ENCODE measurements around the gene ITSN1.
"Not testable (repeated sequence)": the region's sequence is repeated elsewhere in the genome, so short reads cannot be mapped to it uniquely, and the experiment has no call there.

Gene ITSN1

DNA sequence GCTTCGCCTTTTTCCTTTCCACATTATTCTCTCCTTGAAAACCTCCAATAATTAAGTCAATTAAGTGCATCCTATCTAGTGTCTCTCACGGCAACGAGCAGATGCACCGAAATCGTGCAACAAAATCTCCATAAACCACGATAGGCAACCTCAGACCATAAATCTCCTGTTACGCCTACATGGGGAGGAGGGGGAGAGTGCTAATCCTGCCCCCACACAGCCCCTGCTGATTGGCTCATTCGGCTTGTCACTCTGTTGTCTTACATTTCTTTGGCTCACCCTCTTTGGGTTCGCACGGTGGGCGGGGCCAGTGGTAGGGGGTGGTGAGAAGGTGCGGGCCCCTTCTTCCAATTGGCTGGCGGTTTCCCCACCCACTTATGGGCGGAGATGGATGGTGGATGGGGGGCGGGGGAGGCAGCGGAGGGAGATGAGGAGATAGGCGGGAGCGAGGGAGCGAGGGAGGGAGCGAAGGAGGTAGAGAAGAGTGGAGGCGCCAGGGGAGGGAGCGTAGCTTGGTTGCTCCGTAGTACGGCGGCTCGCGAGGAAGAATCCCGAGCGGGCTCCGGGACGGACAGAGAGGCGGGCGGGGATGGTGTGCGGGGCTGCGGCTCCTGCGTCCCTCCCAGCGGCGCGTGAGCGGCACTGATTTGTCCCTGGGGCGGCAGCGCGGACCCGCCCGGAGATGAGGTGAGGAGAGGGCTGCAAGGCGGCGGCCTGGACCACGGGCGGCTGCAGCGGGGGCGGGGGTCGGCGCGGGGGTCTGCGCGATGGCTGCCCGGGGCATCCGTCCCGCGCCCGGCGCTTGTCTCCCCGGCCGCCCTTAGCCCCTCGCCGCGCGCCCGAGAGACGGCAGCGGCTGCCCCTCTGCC lies at the start of gene ITSN1:
Gene ITSN1, plus strand, starts transcription at position 475 of the 869 bp plus-strand sequence. CDS start 76,328 bp downstream, outside the sequence.
- peak; percentile 99 for DNase-seq

DNA sequence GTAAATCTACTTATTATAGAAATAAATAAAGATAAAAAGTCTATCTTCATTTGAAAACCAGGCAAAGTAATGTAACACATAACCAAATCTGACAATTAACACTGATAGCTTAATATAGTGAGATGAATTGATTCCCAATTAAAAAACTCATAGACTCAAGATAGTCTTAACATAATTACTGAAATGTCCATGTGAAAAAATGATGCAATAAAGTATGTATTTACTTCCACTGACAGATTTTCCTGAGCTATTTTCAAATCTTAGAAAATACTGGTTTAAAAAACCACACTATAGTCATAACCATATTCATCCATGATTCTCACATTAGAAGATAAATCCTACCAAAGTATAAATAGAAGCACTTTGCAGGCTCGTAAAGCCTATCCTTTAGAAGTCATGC lies 44.2 kb upstream of the ITSN1 start:
- DNase-seq, result no peak

DNA sequence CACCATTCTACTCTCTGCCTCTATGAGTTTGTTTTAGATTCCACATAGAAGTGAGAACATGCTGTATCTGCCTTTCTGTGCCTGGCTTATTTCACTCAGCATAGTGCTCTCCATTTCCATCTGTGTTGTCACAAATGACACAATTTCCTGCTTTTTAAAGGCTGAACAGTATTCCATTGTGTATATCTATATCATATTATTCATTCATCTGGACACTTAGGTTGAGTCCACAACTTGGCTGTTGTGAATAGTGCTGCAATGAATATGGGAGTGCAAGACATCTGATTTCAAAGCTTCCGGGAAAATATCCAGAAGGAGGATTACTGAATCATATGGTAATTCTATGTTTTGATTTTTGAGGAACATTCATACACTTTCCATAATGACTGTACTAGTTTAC lies 33.7 kb upstream of the ITSN1 start:
- no peak for DNase-seq

DNA sequence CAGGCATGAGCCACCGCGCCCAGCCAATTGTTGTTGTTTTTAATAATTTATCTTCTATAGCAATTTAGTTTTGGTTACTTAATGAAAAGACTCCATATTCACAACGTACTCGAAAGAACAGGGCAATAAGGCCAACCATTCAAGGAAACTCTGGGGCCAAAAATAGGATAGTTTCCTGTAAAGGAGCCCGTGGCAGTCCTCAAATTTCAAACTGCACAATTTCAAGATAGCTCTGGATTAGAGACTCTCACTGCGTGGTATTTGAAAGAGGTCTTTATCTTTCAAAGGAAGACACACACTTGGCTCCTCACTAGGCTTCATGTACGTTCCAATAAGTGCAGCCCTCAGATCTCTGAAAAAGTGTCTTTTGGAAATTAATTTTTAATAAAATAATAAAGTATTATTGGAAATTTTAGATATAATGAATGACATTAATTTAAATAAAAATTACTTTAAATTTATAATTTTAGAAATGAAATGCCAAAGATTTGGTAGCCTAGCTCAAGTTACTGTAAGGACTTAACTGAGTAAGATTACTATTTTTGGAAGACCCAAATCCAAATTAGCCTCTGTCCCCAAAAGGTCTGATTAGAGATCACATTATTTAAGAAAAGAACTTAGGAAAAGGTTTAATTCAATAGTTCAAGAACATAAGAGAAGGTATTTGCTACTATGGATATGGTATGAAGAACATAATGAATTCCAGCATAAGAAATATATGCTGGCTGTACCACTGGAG lies 31.1 kb upstream of the ITSN1 start:
- no peak for DNase-seq

DNA sequence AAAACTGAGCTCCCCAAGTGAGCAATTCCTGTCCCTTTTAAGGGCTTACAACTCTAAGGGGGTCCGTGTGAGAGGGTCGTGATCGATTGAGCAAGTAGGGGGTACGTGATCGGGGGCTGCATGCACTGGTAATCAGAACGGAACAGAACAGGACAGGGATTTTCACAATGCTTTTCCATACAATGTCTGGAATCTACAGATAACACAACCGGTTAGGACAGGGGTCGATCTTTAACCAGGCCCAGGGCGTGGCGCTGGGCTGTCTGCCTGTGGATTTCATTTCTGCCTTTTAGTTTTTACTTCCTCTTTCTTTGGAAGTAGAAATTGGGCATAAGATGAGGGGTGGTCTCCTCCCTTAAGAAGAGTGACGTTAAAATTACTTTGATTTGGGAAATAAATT lies 24.7 kb upstream of the ITSN1 start:
- DNase-seq, result not testable (repeated sequence)

DNA sequence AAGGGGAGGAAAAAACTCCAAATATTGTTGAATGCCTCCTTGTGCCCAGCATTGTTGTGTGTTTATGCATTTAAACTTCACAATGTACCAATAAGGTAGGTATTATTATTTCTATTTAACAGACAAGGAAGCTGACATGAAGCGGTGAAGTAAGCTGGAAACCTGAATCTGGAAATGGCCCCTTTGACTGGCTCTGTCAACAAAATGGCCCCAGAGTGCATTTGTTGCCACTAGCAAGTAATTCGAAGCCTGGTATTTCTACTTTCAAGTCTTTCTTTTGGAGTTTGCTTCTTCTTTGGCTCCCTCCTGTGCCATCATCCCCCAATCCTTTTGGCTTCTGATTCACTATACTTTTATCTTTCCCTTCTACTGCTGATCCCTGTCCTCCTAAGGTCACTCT lies 23.9 kb upstream of the ITSN1 start:
- no peak for DNase-seq

DNA sequence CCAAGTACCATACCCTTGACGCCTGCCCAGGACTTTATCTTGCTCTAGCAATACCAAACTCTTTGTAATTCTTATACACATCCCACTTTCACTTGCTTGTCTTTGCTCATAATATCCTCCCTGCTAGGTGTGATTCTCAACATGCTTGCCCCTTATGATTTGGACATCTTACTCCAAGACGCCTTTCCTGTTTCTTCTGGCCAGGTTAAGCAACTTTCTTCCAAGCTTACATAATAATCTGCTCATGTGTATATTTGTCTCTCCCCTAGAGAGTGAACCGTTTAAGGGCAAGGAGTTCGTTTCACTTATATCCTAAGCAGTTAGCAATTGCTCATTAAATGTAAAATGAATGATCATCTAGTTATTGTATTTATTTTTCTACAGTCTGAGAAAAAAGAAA lies 22.6 kb upstream of the ITSN1 start:
- no peak for DNase-seq

DNA sequence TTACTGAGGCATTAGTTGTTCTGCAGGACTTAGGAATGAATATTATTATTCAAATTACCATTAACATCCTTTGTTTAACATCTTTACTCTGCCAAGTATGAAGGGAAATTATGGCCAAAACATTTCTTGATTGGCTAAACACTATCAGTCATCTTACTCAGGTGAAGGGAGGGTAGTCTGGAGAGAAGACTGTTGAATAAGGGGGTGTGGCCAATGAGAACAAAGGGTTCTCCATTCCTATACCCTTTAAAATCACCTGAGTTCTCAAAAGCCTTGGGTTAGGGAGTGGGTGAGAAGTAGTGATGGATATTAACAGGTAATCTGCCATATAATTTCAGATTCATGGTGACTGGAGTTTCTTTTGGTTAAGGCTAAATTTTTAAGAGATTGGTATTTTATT lies 20.0 kb upstream of the ITSN1 start:
- no peak for DNase-seq

DNA sequence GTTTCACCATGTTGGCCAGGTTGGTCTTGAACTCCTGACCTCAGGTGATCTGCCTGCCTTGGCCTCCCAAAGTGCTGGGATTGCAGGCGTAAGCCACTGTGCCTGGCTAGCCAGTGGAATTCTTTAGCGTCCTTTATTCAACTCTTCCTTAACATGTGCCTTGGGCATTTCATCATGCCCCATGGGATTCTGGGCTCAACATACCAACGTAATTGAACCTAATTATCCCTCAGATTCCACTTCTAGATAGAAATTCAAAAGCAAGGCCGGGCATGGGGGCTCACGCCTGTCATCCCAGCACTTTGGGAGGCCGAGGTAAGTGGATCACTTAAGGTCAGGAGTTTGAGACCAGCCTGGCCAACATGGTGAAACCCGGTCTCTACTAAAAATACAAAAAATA lies 16.1 kb upstream of the ITSN1 start:
- DNase-seq, result not testable (repeated sequence)

DNA sequence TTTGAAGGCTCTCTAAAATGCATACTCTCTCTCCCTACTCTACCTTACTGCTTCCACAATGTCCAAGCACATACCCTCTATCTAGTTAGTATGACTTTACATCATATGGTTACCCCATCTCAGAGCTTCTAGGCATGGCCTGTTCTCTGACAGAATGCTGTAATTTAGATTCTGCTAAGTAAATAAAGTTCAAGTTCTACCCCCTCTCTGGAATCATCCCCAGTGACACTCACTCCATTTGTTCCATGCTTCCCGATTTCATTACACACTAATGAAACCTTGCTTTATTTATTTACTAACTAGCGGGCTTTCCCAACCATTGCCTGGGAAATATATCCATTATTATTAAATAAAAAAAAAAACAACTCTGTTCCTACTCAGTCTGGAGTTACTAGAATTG lies 8.0 kb upstream of the ITSN1 start:
- DNase-seq, result no peak

DNA sequence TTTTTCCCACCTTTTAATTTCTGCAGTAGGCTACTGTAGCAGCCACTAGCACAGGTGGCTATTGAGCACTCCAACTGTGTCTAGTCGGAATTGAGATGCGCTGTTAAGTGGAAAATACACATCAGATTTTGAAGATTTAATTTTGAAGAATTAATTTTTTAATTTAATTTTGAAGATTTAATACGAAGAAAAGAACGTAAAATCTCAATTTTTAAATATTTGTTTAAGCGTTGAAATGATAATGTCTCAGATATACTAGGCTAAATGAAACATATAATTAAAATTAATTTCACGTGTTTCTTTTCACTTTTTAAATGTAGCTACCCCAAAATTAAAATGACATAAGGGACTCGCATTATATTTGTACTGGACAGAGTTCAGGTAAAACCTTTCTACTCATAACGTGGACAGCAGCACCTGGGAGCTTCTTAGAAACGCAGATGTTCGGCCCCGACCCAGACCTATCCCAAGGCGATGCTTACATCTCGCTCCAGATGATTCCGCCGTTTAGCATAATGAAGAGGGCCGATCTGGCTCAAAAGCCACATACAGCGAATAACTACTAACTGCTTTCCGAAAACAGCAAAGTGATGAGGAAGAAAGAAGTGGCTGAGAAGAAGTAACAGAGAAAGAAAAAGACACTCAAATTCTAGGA lies 1.5 kb upstream of the ITSN1 start:
- DNase-seq, result no peak

DNA sequence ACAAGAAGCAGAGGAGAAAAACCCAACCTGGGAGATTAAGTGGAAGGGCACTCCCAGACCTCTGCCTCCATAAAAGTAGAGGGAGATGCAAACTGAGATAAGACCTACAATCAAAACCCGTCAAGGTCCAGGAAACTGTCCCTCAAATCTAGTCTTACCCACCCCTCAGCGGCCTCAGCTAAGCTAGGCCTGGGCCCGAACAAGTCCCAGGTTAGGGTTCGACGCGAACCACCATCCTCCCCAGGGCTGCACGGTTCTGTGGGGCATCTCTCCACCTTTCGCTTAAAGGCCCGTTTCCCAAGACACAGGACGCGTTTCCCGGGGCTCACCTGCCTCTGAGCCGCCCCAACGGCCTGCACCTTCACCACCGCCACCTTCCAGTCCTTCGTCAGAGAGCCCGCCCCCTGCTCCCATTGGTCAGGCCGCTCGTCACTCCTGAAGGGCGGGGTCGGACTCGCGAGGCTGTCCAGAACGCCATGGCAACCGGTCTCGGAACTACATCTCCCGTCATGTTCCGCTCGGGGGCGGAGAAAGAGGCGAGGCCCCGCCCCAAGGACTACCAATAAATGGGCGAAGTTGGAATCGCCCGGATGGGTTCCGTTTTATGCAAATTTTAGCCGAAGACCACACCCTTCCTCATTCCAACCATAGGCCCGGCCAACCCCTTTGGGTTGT lies 812 bp upstream of the ITSN1 start, which contains the start of gene CRYZL1:
Gene CRYZL1, minus strand, starts transcription at position 390 of the 675 bp plus-strand sequence. CDS start 10,190 bp downstream, outside the sequence.
- peak; percentile 99 for DNase-seq

DNA sequence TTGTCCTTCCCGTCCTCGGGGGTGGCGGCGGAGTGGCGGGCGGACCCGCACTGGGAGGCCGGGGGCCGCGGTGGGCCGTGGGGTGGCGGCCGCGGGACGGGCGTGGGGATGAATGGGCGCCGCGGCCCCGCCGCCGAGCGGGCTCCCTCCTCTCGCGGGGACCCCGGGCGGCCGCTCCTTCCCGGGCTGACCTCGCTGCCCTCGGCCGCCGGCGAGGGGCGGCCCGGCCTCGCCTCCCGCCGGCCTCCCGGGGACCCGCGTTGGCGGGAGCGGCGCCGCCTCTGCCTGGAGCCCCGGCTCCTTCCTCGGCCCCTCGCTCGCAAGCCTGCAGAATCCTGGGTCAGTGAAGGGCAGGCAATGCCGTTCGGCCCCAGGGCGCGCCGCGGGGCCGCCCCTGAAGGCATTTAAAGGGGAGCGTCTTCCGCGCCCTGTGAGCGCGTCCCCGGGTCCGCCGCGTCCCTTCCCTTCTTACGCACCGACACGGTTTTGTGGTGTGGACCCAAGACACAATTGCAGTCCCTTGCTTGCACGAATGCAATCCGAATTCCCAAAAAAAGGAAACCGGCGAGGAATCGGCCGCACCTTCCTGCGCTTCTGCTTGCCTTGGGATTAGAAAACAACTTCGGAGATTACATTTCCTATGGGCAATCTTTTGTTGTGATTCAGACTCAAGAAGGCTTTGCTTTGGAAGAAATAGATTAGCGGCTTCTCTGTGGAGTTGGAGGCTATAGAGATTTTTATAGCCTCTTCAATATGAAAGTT lies 776 bp downstream of the ITSN1 start:
- peak; percentile 77 for DNase-seq

DNA sequence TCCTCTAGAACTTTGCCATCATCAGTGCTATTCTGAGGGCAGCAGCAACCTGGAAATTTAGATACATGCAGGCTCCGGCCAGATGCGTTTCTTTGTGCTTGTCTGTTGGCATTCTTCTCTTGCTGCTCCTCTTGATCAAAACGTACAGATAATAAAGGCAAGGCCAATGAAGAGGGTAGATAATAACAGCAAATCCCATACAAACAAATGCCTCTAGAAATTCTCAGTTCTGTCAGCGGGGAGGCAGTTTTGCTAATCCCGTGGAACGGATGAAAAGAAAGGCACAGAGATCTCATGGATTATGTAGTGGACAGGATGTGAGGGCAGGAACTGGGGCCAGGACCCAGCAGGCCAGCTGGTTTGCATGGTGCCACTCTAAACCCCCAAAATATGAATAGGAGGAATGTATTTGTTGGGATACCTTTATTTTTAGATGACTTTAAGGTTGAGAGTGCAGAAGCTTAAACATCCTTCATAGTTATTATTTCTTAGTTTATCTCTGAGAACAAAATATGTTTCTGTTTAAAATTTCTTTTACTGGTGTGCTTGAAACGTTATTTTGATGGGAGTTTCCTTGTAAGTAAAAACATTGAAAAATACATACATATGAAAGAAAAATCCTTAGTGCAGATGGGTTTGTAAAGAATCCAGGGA lies 1.5 kb downstream of the ITSN1 start:
- no peak for DNase-seq

DNA sequence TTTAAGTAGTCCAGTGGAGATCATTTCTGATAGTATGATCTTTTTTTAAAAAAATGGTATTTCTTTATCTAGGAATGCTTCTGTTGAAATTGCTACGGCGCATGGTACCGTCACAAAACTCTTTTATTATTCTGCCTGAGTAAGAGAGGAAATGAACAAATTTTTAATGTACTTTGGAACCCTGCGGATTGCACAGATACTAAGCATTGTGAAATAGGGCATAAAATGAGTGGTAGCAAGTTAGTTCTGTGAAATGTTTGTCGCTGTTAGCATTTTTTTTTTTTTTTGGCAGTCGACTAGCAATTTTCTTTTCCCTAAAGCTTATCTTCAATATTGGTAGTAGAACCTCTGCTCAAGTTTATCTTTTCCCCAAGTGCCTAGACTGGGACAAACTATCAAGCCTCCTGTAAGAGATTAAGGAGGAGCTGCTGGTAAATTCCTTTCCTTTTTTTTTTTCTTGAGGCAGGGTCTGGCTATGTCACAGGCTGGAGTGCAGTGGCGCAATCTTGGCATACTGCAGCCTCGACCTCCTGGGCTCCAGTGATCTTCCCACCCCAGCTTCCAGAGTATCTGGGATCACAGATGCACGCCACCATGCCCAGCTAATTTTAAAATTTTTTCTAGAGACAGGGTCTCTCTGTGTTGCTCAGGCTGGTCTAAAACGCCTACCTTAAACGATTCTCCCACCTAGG lies 2.2 kb downstream of the ITSN1 start:
- DNase-seq, result no peak

DNA sequence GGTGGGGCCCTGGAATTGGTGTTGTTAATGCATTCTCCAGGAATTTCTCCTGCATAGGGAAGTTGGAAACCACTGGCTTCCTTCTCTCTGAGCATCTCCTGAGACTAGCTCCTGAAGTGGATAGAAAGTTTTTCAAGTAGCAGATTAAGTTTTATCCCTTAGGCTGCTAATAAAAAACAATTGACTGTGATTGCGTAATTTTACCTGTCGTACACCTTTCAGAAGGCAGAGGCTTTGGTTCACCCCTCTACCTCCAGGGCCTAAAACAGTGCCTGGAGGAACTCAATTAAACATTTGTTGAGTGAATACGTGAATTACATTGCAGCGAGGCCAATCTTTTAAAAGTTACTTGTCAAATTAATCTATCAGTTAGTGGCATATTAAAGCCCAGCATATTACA lies 3.4 kb downstream of the ITSN1 start:
- no peak for DNase-seq

DNA sequence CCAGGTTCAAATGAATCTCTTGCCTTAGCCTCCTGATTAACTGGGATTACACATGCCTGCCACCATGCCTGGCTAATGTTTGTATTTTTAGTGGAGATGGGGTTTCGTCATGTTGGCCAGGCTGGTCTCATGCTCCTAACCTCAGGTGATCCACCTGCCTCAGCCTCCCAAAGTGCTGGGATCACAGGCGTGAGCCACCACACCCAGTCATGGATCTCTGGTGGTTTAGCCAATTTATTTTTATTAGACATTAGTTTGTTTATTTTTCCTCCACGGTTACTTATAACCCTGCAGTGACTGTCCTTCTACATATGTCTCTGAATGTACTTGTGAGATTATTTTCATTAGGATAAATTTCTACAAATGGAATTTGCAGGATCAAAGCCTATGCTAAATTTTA lies 5.3 kb downstream of the ITSN1 start:
- DNase-seq, result no peak

DNA sequence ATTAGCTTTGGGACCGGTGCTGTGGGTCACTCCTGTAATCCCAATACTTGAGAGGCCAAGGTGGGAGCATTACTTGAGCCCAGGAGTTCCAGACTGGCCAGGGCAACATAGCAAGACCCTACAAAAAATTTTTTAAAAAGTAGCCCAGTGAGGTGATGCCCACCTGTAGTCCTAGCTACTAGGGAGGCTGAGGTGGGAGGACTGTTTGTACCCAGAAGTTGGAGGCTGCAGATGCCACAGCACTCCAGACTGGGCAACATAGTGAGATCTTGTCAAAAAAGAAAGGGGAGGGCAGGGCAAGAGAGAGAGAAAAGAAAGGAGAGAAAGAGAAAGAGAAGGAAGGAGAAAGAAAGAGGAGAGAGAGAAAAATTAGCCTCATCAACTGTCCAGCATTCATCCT lies 6.3 kb downstream of the ITSN1 start:
- DNase-seq, result no peak

DNA sequence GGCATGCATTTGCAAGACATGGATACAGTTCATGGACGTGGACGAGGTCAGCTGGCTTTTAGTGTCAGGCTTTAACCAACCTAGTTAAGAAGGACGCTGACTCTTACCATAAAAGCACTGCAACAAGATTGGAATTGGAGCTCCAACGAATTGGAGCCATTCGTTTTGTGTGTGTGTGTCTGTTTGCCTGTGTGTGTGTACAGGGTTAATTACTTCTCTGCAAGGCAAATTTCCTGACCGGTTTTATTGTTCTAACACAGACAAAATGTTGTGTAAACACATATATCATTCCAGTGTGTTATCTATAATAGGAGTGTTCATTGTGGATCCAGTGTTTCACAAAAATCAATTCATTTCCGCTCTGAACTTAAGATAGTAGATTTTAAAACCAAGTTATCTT lies 7.9 kb downstream of the ITSN1 start:
- DNase-seq, result no peak

DNA sequence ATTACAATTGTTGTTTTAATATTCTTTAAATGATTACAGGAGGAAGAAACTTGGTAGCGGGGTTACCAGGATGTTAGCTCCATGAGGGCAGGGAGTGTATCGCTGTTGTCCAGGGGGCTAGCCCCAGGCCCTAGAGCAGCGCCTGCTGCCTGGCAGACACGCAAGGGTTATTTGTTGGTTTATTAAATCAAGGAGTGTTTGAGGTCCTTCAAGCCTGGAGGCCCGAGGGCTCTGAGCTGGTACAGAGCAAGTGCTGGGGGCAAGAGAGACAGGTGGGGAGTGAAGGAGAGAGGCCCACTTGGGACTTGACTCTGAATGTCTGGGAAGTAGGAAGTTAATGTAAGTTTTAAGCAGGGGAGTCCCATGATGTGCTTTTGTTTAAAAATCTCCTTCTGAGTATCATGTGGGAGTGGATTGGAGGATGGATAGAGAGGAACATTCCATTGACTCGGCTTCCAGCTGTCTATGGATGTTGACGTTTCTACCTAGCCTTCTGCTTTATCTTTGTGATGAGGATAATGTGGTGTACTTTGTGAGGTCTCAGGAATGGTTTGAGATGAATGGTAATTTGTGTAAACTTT lies 8.7 kb downstream of the ITSN1 start:
- no peak for DNase-seq
